NCI-H128 (cell line): ENCODE measurements around the gene SYT11.
"Not testable (repeated sequence)": the region's sequence is repeated elsewhere in the genome, so short reads cannot be mapped to it uniquely, and the experiment has no call there.

Experiments
- DNase-seq: peaks from one replicate; lab custom pipeline; 2025; ENCODE audit not compliant: unreplicated experiment; lab: John Stamatoyannopoulos, UW

SYT11 gene

GRCh38 chr1:155859234-155859829, at the start of gene SYT11:
Gene SYT11, plus strand, starts transcription at chr1:155859567. Its CDS starts 195 bp downstream, at chr1:155859762.
- peak; percentile 99 for DNase-seq

DNA sequence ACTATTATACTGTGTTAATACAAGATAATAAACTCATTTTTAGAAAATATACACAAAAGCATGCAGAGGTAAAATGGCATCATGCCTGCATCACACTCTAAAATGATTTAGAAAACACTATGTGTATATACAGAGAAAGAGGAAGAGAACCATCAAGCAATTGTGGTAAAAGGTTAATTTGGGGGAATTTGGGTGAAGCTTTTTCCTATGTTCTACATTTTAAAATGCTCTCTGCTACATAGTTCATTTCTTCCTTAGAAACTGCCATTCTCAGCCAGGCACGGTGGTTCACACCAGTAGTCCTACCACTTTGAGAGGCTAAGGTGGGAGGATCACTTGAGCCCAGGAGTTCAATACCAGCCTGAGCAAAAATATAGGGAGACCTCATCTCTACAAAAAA, 46.5 kb upstream of the SYT11 start:
- DNase-seq: no peak

GRCh38 chr1:155813672-155814071, 45.7 kb upstream of the SYT11 start:
- DNase-seq: no peak

DNA sequence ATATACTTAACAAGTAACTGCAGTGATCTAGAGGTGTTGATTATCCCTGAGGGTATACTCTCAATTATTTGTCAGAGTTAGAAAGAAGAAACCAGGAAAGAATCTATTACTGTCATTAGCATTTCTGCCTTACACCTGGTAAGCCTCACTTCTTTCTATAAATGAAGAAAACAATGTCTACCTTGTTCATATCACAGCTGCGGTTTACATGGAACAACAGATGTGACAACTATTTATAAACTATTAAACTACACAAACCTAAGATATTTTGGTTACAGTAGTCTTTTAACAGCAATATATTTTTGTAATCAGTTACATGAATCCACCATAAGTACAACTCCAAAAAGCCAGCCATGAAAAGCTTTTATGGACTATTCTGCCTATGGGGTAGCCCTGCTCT, 43.0 kb upstream of the SYT11 start:
- no peak for DNase-seq

GRCh38 chr1:155827450-155827849, 31.9 kb upstream of the SYT11 start:
- no peak for DNase-seq

- DNase-seq: no peak
These were observed 27.9 kb upstream of the SYT11 start for GRCh38 chr1:155831279-155831976.

GRCh38 chr1:155833665-155834295, 25.6 kb upstream of the SYT11 start:
- DNase-seq: no peak

DNA sequence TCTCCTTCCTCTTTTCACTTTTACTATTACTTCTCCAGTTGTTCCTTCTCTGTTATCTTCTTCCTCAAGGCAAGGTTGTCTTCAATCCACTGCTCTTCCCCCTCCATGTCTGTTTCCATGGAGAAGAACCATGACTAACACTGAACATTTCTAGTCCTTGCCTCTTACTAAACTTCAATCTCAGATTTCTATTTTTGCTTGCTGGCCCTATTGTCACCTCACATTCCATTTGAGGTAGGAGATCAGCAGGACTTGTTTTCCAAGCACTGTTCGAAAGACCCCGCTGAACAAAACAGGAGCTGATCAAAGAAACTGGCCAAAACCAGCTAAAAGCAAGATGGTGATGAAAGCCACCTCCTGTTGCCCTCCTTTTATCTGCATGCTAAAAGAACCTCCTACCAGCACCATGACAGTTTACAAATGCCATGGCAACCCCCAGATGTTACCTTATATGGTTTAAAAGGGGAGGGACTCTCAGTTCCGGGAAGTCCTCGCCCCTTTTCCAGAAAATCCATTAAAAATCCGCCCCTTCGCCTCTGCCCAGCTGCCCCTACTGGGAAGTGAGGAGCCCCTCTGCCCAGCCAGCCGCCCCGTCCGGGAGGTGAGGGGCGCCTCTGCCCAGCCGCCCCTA, 25.0 kb upstream of the SYT11 start:
- no peak for DNase-seq

GRCh38 chr1:155834927-155835399, 24.4 kb upstream of the SYT11 start:
- DNase-seq: not testable (repeated sequence)

DNA sequence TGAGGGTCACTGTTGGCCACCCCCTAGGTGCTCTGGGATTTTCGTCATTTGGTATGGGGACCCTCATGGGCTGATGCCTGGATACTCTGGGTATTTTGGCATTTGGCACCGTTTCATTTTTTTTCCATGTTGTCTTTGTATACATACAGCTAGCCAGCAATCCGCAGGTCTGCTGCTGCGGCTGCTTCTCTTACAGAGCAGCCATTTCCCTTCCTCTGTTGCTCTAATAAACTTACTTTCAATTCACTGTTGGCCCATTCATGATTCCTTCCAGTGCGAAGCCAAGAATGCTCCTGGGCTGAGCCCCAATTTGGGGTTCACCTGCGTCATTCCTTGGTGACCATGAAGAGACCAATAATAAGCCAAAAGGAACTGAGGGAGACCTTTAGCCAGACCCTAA, 23.8 kb upstream of the SYT11 start:
- no peak for DNase-seq

- DNase-seq: no peak
These were observed 19.0 kb upstream of the SYT11 start for GRCh38 chr1:155840386-155840785.

GRCh38 chr1:155844860-155845421, 14.4 kb upstream of the SYT11 start:
- DNase-seq: no peak

DNA sequence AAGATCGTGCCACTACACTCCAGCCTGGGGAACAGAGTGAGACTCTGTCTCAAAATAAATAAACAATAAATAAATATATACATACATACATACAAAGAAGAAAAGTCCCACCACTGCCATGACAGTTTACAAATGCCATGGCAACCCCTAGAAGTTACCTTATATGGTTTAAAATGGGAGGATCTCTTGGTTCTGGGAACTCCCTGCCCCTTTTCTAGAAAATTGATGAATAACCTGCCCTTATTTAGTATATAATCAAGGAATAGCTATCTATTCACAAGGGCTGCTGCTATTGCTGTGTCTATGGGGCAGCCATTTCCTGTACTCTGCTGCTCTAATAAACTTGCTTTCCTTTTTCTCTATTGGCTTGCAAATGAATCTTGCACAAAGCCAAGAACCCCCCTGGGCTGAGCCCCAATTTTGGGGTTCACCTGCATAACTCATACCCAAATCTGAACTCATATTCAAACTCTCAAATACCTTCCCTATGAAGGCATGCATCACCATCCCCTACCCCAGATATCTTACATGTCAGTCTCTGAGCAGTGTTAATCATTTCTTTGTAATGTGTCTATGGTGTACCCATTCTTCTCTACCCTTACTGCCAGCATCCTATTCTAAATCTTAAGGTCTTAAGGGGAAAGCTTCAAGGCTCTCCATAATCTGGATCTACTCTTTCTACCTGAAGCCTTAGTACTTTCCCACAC, 11.4 kb upstream of the SYT11 start:
- no peak for DNase-seq

GRCh38 chr1:155850345-155850744, 9.0 kb upstream of the SYT11 start:
- no peak for DNase-seq

GRCh38 chr1:155856257-155856974, 3.0 kb upstream of the SYT11 start:
- no peak for DNase-seq

DNA sequence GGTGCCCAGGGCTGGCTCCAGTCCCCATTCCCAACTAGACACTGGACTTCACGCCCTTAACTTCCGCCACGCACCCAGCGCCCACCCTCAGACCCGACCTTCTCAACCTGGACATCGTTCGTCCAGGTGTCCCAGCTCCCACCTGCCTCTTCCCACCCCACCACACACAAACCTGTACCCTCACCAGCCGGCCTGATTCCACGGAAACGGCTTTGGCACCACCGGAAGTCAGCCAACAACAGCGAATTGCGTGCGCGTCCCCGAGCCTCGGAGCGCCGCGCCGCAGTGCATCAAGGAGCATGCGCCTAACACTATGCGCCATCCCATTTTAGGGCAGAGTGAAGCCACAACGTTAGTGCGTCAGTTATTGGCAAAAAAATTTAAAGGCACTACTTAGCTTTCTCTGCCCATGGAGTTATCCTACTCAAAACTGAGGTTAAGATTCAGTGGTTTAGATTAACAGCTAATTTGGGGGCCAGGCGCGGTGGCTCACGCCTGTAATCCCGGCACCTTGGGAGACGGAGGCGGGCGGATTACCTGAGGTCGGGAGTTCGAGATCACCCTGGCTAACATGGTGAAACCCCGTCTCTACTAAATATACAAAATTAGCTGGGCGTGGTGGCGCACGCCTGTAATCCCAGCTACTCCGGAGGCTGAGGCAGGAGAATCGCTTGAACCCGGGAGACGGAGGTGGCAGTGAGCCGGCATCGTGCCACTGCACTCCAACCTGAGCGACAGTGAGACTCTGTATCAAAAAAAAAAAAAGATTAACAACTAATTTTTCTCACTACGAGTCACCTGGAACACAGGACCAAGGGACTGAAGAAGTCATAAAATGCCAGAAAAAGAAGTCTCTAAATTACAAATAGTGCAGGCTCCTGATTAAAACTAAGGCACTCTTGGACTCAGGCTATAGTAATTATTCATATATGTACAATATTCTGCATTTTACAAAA, 2.1 kb upstream of the SYT11 start, which contains the start of gene GON4L:
Gene GON4L (minus strand): TSS at position 240 of the 956 bp plus-strand sequence. CDS start 3,434 bp downstream, outside the sequence.
- DNase-seq: peak; percentile 91

DNA sequence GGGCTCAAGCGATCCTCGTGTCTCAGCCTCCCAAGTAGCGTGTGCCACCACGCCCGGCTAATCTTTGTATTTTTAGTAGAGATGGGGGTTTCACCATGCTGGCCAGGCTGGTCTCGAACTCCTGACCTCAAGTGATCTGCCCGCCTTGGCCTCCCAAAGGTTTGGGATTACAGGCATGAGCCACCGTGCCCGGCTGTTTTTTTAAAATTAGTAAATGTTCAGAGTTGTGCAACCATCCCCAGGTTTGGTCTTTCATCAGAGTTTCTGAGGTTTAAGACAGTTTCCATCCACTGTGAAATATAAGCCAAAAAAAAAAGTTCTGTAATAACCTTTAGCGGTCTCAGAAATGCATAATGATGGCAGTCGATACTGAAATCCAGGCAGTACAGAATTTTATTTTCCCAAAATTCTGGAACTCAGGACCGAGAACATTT, 550 bp upstream of the SYT11 start:
- no peak for DNase-seq

GRCh38 chr1:155859881-155860871, 809 bp downstream of the SYT11 start:
- peak; percentile 69 for DNase-seq
